GM12875 (cell line): Measurements from ENCODE around the gene NAA35.
"Not testable (repeated sequence)": the region's sequence is repeated elsewhere in the genome, so short reads cannot be mapped to it uniquely, and the experiment has no call there.

Experiments
- H3K4me3 ChIP-seq: one replicate; pipeline ENCODE4 v1.5.1; 2011; ENCODE audit warnings: low read depth, low read length, control low read depth
- CTCF ChIP-seq: IDR thresholded peaks from 2 replicates; pipeline ENCODE4 v1.5.1; 2011; ENCODE audit warnings: low read depth, mild to moderate bottlenecking, control low read depth, inconsistent platforms, low read length, moderate library complexity, borderline replicate concordance; ENCODE audit not compliant: insufficient read depth

NAA35 gene

DNA sequence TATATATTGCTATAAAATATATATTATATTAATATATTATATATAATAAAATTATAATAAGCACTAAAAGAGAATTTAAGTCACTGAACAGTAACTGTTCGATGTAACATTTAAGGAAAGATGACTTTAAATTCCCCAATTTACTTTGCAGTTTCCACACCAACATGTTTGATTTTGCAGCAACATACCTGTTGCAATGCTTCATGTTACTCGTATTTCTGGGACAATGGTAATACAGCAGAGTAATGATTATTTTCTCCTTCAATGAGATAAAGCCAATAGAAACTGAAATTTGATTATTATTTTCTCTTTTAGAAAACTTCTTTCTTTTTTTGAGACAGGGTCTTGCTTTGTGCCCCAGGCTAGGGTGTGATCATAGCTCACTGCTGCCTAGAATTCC, 9.5 kb upstream of the NAA35 start:
- H3K4me3 ChIP-seq, result no peak overlapping the region
- TF ChIP-seq CTCF, result no peak

- not testable (repeated sequence) for H3K4me3 ChIP-seq
Measured at GRCh38 chr9:85935950-85936349, 5.0 kb upstream of the NAA35 start.

GRCh38 chr9:85940275-85940831, 593 bp upstream of the NAA35 start:
- no peak for TF ChIP-seq CTCF
- H3K4me3 ChIP-seq, result peak overlapping the region; percentile 13

GRCh38 chr9:85941622-85941940, 635 bp downstream of the NAA35 start:
- TF ChIP-seq CTCF, result no peak
- peak overlapping the region; percentile 86 for H3K4me3 ChIP-seq

GRCh38 chr9:85941966-85942912, 1.3 kb downstream of the NAA35 start:
- peak overlapping the region; percentile 86 for H3K4me3 ChIP-seq
- no peak for TF ChIP-seq CTCF

GRCh38 chr9:85942913-85943709, 2.2 kb downstream of the NAA35 start:
- H3K4me3 ChIP-seq, result no peak overlapping the region
- TF ChIP-seq CTCF, result no peak

- no peak for TF ChIP-seq CTCF
- no peak overlapping the region for H3K4me3 ChIP-seq
Measured at GRCh38 chr9:85943757-85944430, 2.9 kb downstream of the NAA35 start.
